Mucosa of descending colon (tissue), 3 donors: Measurements from ENCODE around the gene FHIT. TPM values are rescaled to one million over a fixed set of nuclear protein-coding genes. Genes with fewer than 3 reads are reported as not detected.

ENCODE experiments used
- ATAC-seq: fragments of 200-7000 bp; cut with Tn5 transposase; one replicate; pipeline ENCODE4 v1.9.1; 2020; ENCODE audit warnings: mild to moderate bottlenecking, moderate library complexity
- DNase-seq, 3 donors: peaks; one replicate each; pipeline ENCODE4 v3.0.0-alpha.2; 2020
- H3K36me3 ChIP-seq: fragments of 200-600 bp; one replicate; pipeline ENCODE4 v1.8.0; 2021; ENCODE audit warnings: low read depth, mild to moderate bottlenecking
- H3K4me1 ChIP-seq: fragments of 200-600 bp; one replicate; pipeline ENCODE4 v1.8.0; 2021; ENCODE audit warnings: low read depth, mild to moderate bottlenecking
- H3K4me3 ChIP-seq: fragments of 200-600 bp; one replicate; pipeline ENCODE4 v1.8.0; 2021; ENCODE audit warnings: mild to moderate bottlenecking
- H3K9me3 ChIP-seq: fragments of 200-600 bp; one replicate; pipeline ENCODE4 v1.8.0; 2021; ENCODE audit warnings: mild to moderate bottlenecking
- intact Hi-C, 2 donors: fragments of 100-400 bp; cut with DNase I in 1 of 2; cut with micrococcal nuclease in 1 of 2; formaldehyde crosslinking; loops; one replicate each; pipeline versions ENCODE4 v1.11.0 to v1.11.1; 2022; cut with DNase I, micrococcal nuclease
- total RNA-seq, 3 donors: library from RNA; stranded (reverse); fragmentation: NEBNext Ultra II Directional in 2 of 3; extraction: Animal tissue kit (Norgen Biotek cat#: 25700) in 2 of 3; gene quantifications; one replicate each; pipeline versions ENCODE4 v1.2.1 to v1.2.4, GENCODE V29; 2021 to 2023
- TF ChIP-seq, protein P1 (sequence below): fragments of 200-600 bp; IDR thresholded peaks from one replicate; pipeline ENCODE4 v1.8.0; 2022; ENCODE audit warnings: antibody characterized with exemption, mild to moderate bottlenecking
- donor health status: DM: no; HTN: no; CAD: no; lungs with moderate emphysema.
- donor health status: DM: no; HTN: no; CAD: no.
- donor health status: DM: no; HTN: yes; CAD: no.

Gene FHIT
- total RNA-seq, 3 donors from 2014 or later, result 8.9 to 20.7 (median 18.6) TPM

DNA sequence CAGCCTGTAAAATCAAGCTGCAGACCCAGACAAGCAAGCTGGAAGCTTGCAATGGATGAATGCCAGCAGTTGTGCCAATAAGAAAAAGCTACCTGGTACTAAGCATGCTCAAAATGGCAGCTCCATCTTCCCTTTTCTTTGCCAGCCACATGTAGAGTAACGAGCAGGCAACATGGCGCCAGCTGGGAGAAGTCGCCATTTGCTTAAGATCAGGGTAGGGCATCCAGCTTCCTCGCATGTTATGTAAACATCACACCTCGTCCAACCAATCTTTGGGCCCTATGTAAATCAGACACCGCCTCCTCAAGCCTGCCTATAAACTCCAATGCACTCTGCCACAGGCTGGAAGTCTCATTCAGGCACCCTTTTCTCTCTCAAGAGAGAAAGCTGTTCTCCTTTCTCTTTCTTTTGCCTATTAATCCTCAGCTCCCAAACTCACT lies 973.9 kb downstream of the FHIT start:
- no peak overlapping the region for H3K4me3 ChIP-seq
- TF ChIP-seq, protein P1, sequence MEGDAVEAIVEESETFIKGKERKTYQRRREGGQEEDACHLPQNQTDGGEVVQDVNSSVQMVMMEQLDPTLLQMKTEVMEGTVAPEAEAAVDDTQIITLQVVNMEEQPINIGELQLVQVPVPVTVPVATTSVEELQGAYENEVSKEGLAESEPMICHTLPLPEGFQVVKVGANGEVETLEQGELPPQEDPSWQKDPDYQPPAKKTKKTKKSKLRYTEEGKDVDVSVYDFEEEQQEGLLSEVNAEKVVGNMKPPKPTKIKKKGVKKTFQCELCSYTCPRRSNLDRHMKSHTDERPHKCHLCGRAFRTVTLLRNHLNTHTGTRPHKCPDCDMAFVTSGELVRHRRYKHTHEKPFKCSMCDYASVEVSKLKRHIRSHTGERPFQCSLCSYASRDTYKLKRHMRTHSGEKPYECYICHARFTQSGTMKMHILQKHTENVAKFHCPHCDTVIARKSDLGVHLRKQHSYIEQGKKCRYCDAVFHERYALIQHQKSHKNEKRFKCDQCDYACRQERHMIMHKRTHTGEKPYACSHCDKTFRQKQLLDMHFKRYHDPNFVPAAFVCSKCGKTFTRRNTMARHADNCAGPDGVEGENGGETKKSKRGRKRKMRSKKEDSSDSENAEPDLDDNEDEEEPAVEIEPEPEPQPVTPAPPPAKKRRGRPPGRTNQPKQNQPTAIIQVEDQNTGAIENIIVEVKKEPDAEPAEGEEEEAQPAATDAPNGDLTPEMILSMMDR, result no peak
- DNase-seq, result no peak
- no peaks in the 10 kb centered on the region for H3K9me3 ChIP-seq
- intact Hi-C loops, result no loop called here
- H3K36me3 ChIP-seq, result no peaks in the 10 kb centered on the region
- ATAC-seq, result no peak
- H3K4me1 ChIP-seq, result no peaks in the 10 kb centered on the region

DNA sequence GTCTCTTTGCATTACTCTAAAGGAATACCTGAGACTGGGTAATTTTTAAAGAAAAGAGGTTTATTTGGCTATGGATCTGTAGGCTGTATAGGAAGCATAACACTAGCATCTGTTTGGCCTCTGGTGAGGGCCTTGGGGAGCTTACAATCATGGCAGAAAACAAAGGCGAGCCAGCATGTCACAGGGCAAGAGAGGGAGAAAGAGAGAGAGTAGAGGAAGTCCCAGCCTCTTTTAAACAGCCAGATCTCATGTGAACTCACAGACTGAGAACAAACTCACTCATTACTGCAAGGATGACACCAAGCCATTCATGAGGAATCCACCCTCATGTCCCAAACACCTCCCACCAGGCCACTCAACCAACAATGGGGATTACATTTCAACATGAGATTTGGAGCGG lies 974.6 kb downstream of the FHIT start:
- TF ChIP-seq, protein P1, result no peak
- H3K36me3 ChIP-seq, result no peaks in the 10 kb centered on the region
- DNase-seq, result no peak
- no peak overlapping the region for H3K4me3 ChIP-seq
- no peaks in the 10 kb centered on the region for H3K9me3 ChIP-seq
- intact Hi-C loops, result no loop called here
- ATAC-seq, result no peak
- no peaks in the 10 kb centered on the region for H3K4me1 ChIP-seq

DNA sequence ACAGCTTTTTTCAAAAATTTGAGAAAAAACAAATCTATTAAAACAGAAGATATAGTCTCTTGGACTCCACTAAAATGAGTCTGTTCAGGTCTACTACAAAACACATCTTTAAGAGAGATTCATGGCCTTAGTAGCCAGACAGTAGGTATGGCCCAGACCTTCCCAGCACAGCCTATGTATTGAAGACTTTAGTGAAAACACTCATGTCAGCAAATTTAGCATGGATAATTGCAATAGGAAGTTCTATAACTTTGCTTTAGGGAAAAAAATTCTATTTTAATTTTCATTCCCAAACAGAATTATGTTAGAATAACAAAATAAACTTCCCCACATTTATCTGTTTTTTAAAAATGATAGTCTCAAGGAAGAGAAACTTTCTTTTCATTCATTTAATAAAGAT lies 976.6 kb downstream of the FHIT start:
- DNase-seq, result no peak
- intact Hi-C loops, result no loop called here
- ATAC-seq, result no peak
- no peak overlapping the region for H3K4me3 ChIP-seq
- no peaks in the 10 kb centered on the region for H3K9me3 ChIP-seq
- no peaks in the 10 kb centered on the region for H3K36me3 ChIP-seq
- no peaks in the 10 kb centered on the region for H3K4me1 ChIP-seq
- TF ChIP-seq, protein P1, result no peak

DNA sequence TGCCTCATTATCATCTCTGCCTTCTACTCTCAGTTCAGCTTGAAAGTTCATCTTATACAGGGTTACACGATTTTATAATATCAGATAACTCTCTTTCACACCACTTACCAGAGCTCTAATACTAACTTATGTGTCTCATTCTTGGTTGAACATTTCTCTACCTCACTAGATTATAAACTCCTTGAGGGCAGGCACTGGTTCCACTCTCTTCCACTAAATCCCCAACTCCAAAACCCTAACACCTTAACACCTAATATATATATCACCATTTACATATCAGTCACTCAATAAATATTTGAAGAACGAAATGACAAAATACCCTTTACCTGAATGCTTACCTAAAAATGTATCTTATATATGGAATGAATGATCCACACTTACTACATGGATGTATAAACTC lies 977.2 kb downstream of the FHIT start:
- ATAC-seq, result no peak
- DNase-seq, result no peak
- Histone ChIP-seq H3K9me3 (no peaks in the 10 kb centered on the region), H3K4me3 (no peak overlapping the region), H3K4me1 (no peaks in the 10 kb centered on the region), H3K36me3 (no peaks in the 10 kb centered on the region)
- TF ChIP-seq, protein P1, result no peak
- intact Hi-C loops, result no loop called here

DNA sequence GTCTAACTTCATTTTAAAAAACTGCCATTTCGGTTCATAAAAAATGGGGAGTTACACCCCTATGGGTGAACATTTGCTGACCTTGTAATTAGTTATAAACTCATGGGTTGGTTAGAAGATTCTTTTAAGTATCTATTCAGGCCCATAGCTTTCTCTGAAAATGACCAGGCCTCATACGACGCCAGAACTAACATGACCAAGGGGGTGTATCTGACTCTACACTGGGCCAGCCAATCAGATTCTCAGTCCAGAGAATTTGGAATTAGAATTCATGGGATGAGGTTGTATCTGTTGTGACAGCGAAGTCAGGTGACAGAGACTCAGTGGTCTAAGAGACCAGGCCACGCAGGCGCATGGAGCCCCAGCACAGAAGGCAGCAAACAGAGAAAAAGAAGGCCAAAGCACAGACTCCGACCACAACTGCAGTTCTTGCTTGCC lies 981.4 kb downstream of the FHIT start:
- DNase-seq, result no peak
- Histone ChIP-seq H3K4me3 (no peak overlapping the region), H3K9me3 (no peaks in the 10 kb centered on the region), H3K4me1 (no peaks in the 10 kb centered on the region), H3K36me3 (no peaks in the 10 kb centered on the region)
- TF ChIP-seq, protein P1, result no peak
- no peak for ATAC-seq
- intact Hi-C loops, result no loop called here

DNA sequence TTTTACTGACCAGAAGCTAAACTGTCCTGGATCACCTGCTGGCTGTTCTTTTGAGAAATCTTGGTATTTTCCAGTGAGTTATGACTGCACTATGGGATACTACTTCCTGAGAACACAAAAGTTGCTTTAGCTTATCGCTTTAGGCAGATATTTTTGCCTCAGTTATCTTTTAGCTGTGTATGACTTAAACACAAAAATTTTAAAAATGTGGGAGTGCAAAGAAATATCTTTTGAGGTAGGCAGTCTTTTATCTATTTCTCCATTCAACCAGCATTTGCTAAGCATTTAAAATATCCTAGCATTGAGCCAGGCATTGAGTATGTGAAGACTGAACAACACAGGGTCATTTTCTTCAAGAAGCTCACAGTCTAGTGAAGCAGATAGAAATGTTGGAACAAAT lies 981.9 kb downstream of the FHIT start:
- H3K4me3 ChIP-seq, result no peak overlapping the region
- no peak for ATAC-seq

More for the DNA sequence above, 981.9 kb downstream of the FHIT start:
- H3K4me1 ChIP-seq, result no peaks in the 10 kb centered on the region
- H3K9me3 ChIP-seq, result no peaks in the 10 kb centered on the region
- H3K36me3 ChIP-seq, result no peaks in the 10 kb centered on the region
- TF ChIP-seq, protein P1, result no peak
- DNase-seq, result no peak
- intact Hi-C loops, result no loop called here
